GM21825 (cell line): ENCODE measurements around the gene CNKSR2.
"Not testable (repeated sequence)": the region's sequence is repeated elsewhere in the genome, so short reads cannot be mapped to it uniquely, and the experiment has no call there.

Source experiments
- ATAC-seq: cut with Tn5 transposase; IDR thresholded peaks from one replicate; pipeline ENCODE4 v1.9.1; 2021; ENCODE audit warnings: mild to moderate bottlenecking, moderate library complexity; ENCODE audit not compliant: unreplicated experiment

Gene CNKSR2

GRCh38 chrX:21438792-21439191, 64.6 kb downstream of the CNKSR2 start:
- ATAC-seq, result peak; percentile 98

GRCh38 chrX:21440911-21441310, 66.7 kb downstream of the CNKSR2 start:
- ATAC-seq, result no peak

DNA sequence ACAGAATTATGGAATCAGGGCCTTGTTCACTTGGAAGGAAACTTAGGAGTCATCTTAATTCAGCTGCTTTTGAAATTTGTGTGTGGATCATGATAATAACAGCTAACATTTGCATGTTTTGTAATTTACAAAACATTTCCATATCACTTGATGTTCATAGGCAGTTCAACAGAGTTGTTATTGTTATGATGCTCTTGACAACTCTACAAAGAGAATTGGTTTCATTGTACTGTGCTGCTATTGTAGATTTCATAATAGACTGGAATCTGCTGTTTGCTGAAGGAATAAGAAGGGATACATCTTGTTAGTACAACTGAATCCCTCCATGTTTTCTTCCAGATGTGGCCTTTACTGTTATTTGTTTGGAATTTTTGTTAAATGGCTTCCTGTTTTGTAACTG, 83.5 kb downstream of the CNKSR2 start:
- no peak for ATAC-seq

DNA sequence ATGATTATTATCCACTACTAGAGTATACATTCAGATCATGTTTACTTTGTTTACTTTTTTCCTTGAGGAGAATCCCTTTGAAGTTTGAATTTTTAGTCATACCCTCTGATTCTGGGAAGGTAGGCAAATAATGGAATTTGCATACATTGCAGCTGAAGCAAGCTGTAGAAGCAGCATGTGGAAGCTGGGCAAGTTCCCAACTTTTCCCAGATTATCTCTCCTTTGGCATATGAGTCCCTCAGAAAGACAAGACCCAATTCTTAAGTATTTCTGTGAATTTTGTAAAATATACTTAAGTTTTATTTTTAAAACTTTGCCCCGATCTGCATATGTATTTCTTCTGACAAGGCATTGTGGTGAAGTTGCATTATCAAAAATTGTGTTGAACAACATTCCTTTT, 94.9 kb downstream of the CNKSR2 start:
- no peak for ATAC-seq

GRCh38 chrX:21476909-21477308, 102.7 kb downstream of the CNKSR2 start:
- ATAC-seq, result no peak

DNA sequence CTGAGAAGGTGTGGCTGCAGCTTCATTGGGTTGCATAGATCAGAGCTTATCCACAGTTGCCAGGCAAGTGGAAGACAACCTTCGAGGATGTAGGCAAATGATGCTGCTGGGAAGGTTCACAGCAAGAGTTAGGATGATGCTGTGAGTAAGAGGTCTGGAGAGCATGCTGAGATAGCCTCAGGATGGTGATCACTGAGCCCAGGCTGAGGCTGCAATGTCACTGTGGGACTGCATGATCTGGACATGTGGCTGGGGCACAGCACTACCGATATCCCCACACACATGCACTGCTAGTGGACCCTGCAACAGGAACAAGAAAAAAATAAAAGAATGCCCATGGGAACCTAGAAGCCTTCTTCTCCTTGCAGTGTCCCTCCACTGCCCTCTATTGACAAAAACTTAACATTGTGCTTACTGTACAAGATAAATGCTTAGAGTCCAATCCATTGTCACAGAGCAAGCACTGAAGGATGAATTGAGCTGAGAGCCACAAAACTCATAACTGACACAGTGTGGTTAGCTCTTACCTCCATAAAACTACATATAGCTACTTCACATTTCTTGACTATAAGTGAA, 105.6 kb downstream of the CNKSR2 start:
- ATAC-seq, result peak; percentile 89

DNA sequence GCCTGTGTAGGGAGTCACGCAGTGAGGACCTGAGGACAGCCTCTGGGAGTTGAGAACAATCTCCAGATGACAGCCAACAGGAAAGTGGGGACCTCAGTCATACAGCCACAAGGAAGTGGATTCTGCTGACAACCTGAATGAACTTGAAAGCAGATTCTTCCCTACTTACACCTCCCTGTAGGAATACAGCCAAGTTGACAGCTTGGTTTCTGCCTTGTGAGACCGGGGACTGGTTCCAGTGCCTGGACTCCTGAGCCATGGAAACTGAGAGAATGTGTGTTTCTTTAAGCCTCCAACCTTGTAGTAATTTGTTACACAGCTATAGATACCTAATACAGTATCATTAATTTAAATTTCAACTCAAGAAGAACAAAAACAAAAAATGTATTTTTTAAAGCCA, 107.5 kb downstream of the CNKSR2 start:
- no peak for ATAC-seq

- ATAC-seq, result not testable (repeated sequence)
These were observed 109.8 kb downstream of the CNKSR2 start for GRCh38 chrX:21484051-21484450.

DNA sequence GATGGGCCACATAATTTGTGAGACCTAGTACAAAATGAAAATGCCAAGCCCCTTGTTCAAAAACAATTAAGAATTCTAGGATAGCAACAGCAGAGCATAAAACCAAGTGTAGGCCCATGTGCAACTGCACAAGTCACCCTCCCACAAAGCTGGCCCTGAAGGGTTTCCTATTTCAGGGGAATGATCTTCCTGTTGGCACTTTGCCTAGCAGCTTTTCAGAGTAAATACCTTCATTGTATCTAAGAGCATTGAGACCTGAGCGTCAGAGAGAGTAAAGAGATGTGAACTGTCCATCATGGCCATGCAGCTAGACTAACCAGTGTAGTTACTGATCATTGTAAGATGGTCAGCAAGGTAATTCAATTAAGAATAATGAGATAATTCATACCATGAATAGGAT, 113.6 kb downstream of the CNKSR2 start:
- no peak for ATAC-seq

- ATAC-seq, result no peak
These were observed 116.1 kb downstream of the CNKSR2 start for GRCh38 chrX:21490341-21490740.

DNA sequence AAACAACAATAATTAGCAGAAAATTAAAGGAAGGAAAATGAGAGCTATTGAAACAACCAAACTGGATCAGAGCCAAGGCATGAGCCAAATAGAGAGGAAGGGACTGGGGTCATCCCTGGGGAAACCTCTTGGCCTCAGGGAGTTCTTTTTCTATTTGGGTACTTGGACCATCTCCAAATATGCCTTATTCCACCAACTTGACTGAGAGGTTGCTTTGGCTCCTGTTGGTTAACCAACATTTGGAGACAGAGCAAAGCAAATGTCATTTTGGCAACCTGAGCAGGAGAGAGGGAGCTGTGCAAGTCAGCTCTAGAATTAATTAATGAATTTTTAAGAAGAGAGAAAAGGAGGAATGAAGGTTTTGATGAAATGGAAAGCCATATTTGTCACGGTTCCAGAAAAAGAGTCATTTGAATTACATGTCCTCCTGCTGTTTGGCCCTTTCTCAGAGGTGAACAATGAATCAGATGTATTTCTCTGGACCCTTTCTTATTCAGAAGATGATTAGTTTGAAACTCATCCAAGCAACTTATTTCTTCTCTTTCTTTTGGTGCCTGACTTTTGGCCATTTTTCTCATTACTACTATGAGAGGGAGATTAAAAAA, 119.1 kb downstream of the CNKSR2 start:
- ATAC-seq, result no peak

- ATAC-seq, result peak; percentile 75
These were observed 129.4 kb downstream of the CNKSR2 start for GRCh38 chrX:21503593-21503992.

DNA sequence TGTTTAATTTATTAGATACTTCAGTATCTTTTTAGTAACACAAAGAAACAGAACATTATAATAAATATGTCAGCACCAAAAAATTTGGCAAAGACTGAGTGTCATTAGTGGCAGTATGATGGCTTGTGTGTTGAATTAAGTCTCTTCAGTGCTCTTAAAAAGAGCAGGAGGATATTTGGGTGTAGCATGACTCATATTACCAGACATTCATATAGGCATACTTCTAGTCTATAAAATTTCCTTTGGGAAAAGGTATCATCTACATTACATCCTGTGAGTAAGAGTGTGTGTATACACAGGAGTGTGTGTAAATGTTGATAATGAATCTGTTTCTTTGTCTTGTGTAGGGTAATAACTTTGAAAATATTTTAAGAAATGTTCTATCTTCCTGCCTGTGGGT, 135.7 kb downstream of the CNKSR2 start:
- no peak for ATAC-seq

- ATAC-seq, result no peak
These were observed 149.8 kb downstream of the CNKSR2 start for GRCh38 chrX:21524008-21524407.

GRCh38 chrX:21528076-21528475, 153.9 kb downstream of the CNKSR2 start:
- ATAC-seq, result no peak

DNA sequence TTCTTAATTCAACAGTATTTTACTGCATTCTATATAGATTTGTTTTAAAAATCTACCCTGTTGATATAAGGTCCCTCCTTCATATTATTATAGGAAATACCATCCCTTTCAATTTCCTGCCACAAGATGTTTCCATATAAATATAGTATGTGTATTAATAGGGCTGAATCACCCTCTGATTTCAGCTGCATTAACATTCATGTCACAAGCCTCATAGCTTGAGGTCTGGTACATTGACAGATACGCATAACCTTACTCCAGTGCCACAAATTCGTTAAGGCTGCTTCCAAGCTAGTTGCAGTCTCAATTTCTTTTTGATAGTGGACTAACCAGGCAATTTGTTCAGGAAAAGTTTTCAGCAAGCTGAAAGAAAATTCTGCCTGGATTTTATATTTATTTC, 155.6 kb downstream of the CNKSR2 start:
- ATAC-seq, result no peak

DNA sequence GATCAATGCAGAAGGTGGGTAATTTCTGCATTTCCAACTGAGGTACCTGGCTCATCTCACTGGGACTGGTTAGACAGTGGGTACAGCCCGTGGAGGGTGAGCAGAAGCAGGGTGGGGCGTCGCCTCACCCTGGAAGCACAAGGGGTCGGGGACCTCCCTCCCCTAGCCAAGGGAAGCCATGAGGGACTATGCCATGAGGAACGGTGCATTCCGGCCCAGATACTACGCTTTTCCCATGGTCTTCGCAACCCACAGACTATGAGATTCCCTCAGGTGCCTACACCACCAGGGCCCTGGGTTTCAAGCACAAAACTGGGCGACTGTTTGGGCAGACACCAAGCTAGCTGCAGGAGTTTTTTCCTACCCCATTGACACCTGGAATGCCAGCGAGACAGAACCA, 170.4 kb downstream of the CNKSR2 start:
- ATAC-seq, result not testable (repeated sequence)

GRCh38 chrX:21559417-21559816, 185.2 kb downstream of the CNKSR2 start:
- ATAC-seq, result no peak

- ATAC-seq, result no peak
These were observed 190.8 kb downstream of the CNKSR2 start for GRCh38 chrX:21565025-21565424.

GRCh38 chrX:21574793-21575192, 200.6 kb downstream of the CNKSR2 start:
- ATAC-seq, result no peak

- no peak for ATAC-seq
These were observed 207.3 kb downstream of the CNKSR2 start for GRCh38 chrX:21581479-21581878.

DNA sequence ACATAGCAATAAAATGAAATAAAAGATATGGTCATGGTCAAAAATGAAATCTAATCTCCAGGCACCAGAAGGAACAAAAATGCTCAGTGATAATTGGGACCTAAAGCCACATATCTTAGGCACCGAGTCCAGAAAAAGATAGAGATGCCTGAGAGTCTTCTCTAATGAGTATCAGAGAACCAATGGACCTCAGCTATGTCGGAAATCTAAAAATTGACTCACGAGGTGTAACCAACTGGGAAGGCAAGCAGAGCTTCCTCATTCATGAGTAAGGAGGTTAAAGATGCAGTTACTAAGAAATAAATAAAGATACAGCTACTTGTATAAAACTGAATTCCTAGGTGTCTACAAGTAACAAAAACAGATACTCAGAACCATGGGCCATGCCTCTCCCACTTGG, 211.8 kb downstream of the CNKSR2 start:
- ATAC-seq, result no peak
